T-helper 1 cell treated with Interleukin-12 subunit alpha and Interleukin-12 subunit beta and Interleukin-4 antibody, amounts not matched to agents 30 μg/mL and 1 μg/mL, for 36 hours (primary cell): Measurements from ENCODE around the gene FHAD1.

Source experiments
- H3K27ac Mint-ChIP-seq: one replicate; pipeline ENCODE4 v1.8.0; 2021; ENCODE audit warnings: mild to moderate bottlenecking, mixed read lengths
- H3K27me3 Mint-ChIP-seq: one replicate; pipeline ENCODE4 v1.8.0; 2021; ENCODE audit warnings: low read depth, mixed read lengths
- H3K36me3 Mint-ChIP-seq: one replicate; pipeline ENCODE4 v1.8.0; 2021; ENCODE audit warnings: low read depth, mixed read lengths
- H3K4me1 Mint-ChIP-seq: one replicate; pipeline ENCODE4 v1.8.0; 2021; ENCODE audit warnings: low read depth, mixed read lengths
- H3K4me3 Mint-ChIP-seq: one replicate; pipeline ENCODE4 v1.8.0; 2021; ENCODE audit warnings: mild to moderate bottlenecking, moderate library complexity, mixed read lengths
- H3K9me3 Mint-ChIP-seq: one replicate; pipeline ENCODE4 v1.8.0; 2021; ENCODE audit warnings: mixed read lengths

The FHAD1 gene

GRCh38 chr1:15212216-15212953 lies 34.6 kb upstream of the FHAD1 start:
- Mint-ChIP-seq H3K9me3 (no peaks in the 10 kb centered on the region), H3K4me3 (no peak overlapping the region), H3K27ac (no peak overlapping the region), H3K36me3 (no peaks in the 10 kb centered on the region), H3K27me3 (peaks cover 55% of the 10 kb centered on the region), H3K4me1 (no peaks in the 10 kb centered on the region)

- Mint-ChIP-seq H3K4me1 (no peaks in the 10 kb centered on the region), H3K27me3 (peaks cover 55% of the 10 kb centered on the region), H3K9me3 (no peaks in the 10 kb centered on the region), H3K4me3 (no peak overlapping the region), H3K36me3 (no peaks in the 10 kb centered on the region), H3K27ac (no peak overlapping the region)
Observed at GRCh38 chr1:15212954-15213291, 34.1 kb upstream of the FHAD1 start.

- Mint-ChIP-seq H3K27ac (no peak overlapping the region), H3K4me1 (peaks cover under 1% of the 10 kb centered on the region), H3K9me3 (no peaks in the 10 kb centered on the region), H3K27me3 (peaks cover 56% of the 10 kb centered on the region), H3K4me3 (no peak overlapping the region), H3K36me3 (no peaks in the 10 kb centered on the region)
Observed at GRCh38 chr1:15213341-15213821, 33.6 kb upstream of the FHAD1 start.

- H3K27ac Mint-ChIP-seq, result no peak overlapping the region
- no peak overlapping the region for H3K4me3 Mint-ChIP-seq
- H3K4me1 Mint-ChIP-seq, result peaks cover 1% of the 10 kb centered on the region
- peaks cover 59% of the 10 kb centered on the region for H3K27me3 Mint-ChIP-seq
- H3K36me3 Mint-ChIP-seq, result no peaks in the 10 kb centered on the region
- H3K9me3 Mint-ChIP-seq, result no peaks in the 10 kb centered on the region
Observed at GRCh38 chr1:15214527-15214926, 32.5 kb upstream of the FHAD1 start.

- Mint-ChIP-seq H3K4me3 (no peak overlapping the region), H3K9me3 (no peaks in the 10 kb centered on the region), H3K4me1 (peaks cover 1% of the 10 kb centered on the region), H3K27ac (no peak overlapping the region), H3K27me3 (peaks cover 55% of the 10 kb centered on the region), H3K36me3 (no peaks in the 10 kb centered on the region)
Observed at GRCh38 chr1:15215116-15215515, 31.9 kb upstream of the FHAD1 start.

- Mint-ChIP-seq H3K4me1 (peaks cover 1% of the 10 kb centered on the region), H3K27ac (no peak overlapping the region), H3K4me3 (no peak overlapping the region), H3K9me3 (no peaks in the 10 kb centered on the region), H3K36me3 (no peaks in the 10 kb centered on the region), H3K27me3 (peaks cover 44% of the 10 kb centered on the region)
Observed at GRCh38 chr1:15217654-15218053, 29.4 kb upstream of the FHAD1 start.

- Mint-ChIP-seq H3K4me1 (peaks cover 1% of the 10 kb centered on the region), H3K27me3 (peaks cover 39% of the 10 kb centered on the region), H3K36me3 (no peaks in the 10 kb centered on the region), H3K4me3 (no peak overlapping the region), H3K27ac (no peak overlapping the region), H3K9me3 (no peaks in the 10 kb centered on the region)
Observed at GRCh38 chr1:15218287-15219279, 28.4 kb upstream of the FHAD1 start.

GRCh38 chr1:15219280-15220023 lies 27.6 kb upstream of the FHAD1 start:
- H3K27ac Mint-ChIP-seq, result no peak overlapping the region
- no peaks in the 10 kb centered on the region for H3K36me3 Mint-ChIP-seq
- peaks cover 44% of the 10 kb centered on the region for H3K27me3 Mint-ChIP-seq
- H3K9me3 Mint-ChIP-seq, result no peaks in the 10 kb centered on the region
- no peak overlapping the region for H3K4me3 Mint-ChIP-seq
- peaks cover 1% of the 10 kb centered on the region for H3K4me1 Mint-ChIP-seq

GRCh38 chr1:15220024-15220392 lies 27.0 kb upstream of the FHAD1 start:
- H3K4me1 Mint-ChIP-seq, result peaks cover 1% of the 10 kb centered on the region
- H3K27ac Mint-ChIP-seq, result no peak overlapping the region
- no peak overlapping the region for H3K4me3 Mint-ChIP-seq
- no peaks in the 10 kb centered on the region for H3K9me3 Mint-ChIP-seq
- peaks cover 48% of the 10 kb centered on the region for H3K27me3 Mint-ChIP-seq
- no peaks in the 10 kb centered on the region for H3K36me3 Mint-ChIP-seq

GRCh38 chr1:15220825-15221431 lies 26.1 kb upstream of the FHAD1 start:
- H3K4me1 Mint-ChIP-seq, result peaks cover 1% of the 10 kb centered on the region
- H3K4me3 Mint-ChIP-seq, result no peak overlapping the region
- peaks cover 48% of the 10 kb centered on the region for H3K27me3 Mint-ChIP-seq
- no peak overlapping the region for H3K27ac Mint-ChIP-seq
- no peaks in the 10 kb centered on the region for H3K36me3 Mint-ChIP-seq
- H3K9me3 Mint-ChIP-seq, result no peaks in the 10 kb centered on the region

GRCh38 chr1:15222653-15223303 lies 24.2 kb upstream of the FHAD1 start:
- Mint-ChIP-seq H3K27me3 (peaks cover 47% of the 10 kb centered on the region), H3K4me1 (peaks cover 1% of the 10 kb centered on the region)

GRCh38 chr1:15224259-15224869 lies 22.7 kb upstream of the FHAD1 start:
- Mint-ChIP-seq H3K9me3 (no peaks in the 10 kb centered on the region), H3K4me1 (no peaks in the 10 kb centered on the region), H3K4me3 (no peak overlapping the region), H3K36me3 (no peaks in the 10 kb centered on the region), H3K27ac (no peak overlapping the region), H3K27me3 (peaks cover 40% of the 10 kb centered on the region)

More at GRCh38 chr1:15222653-15223303, 24.2 kb upstream of the FHAD1 start:
- no peaks in the 10 kb centered on the region for H3K36me3 Mint-ChIP-seq
- no peak overlapping the region for H3K4me3 Mint-ChIP-seq
- H3K27ac Mint-ChIP-seq, result no peak overlapping the region
- H3K9me3 Mint-ChIP-seq, result no peaks in the 10 kb centered on the region

- no peaks in the 10 kb centered on the region for H3K36me3 Mint-ChIP-seq
- H3K27ac Mint-ChIP-seq, result no peak overlapping the region
- no peaks in the 10 kb centered on the region for H3K9me3 Mint-ChIP-seq
- no peaks in the 10 kb centered on the region for H3K4me1 Mint-ChIP-seq
- H3K27me3 Mint-ChIP-seq, result peaks cover 42% of the 10 kb centered on the region
- H3K4me3 Mint-ChIP-seq, result no peak overlapping the region
Observed at GRCh38 chr1:15224974-15225373, 22.0 kb upstream of the FHAD1 start.
